GM19240 (cell line): Measurements from ENCODE around the gene CAMK2A.

ENCODE experiments used
- DNase-seq: peaks from one replicate; pipeline ENCODE4 v3.0.0; 2011; ENCODE audit warnings: low spot score; ENCODE audit not compliant: insufficient read length

Gene CAMK2A

DNA sequence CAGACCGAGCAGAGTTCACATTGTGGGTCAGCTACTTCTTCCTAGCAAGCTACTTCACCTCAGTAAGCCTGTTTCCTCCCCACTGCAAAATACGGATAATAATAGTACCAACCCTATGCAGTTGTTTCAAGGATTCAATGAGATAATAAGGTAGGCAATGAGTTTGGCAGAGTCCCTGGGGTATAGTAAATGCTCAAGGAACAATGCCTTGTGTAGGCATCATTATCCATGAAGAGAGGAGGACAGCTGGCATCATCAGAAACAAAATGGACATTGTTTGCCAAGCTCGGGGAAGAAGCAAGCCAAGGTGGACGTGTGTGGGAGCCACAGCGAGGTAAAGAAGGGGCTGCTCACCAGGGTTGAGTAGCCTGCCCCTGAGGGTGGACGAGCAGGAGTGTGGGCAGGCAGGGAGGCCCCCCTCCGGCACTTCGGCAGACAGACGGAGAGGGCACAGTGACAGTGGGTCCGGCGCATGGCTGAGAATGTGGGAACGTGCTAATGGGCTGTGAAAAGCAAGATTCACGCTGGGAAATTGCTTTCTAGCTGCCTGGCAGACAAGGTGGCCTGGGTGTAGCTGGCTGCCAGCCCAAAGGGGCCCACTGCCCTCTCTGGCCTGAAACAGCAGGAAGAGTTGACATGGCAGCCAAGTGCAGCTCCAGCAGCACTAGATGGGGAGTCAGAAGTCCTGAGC lies 10.1 kb downstream of the CAMK2A start:
- DNase-seq = no peak

DNA sequence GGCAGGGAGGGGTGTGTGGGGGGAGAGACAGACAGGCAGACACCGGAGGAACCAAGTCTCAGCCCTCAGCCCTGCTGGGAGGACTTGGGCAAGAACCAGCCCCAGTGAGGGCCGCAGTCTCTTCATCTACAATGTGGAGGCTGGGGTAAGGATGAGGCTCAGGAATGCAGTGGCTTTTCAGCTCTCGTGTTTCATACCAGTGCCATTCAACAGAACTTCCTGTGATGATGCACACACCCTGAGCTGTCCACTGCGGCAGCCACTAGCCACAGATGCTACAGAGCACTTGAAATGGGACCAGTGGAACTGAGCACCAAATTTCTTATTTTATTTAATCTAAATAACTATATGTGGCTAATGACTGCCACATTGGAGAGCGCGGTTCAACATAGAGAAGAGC lies 10.7 kb downstream of the CAMK2A start:
- no peak for DNase-seq

DNA sequence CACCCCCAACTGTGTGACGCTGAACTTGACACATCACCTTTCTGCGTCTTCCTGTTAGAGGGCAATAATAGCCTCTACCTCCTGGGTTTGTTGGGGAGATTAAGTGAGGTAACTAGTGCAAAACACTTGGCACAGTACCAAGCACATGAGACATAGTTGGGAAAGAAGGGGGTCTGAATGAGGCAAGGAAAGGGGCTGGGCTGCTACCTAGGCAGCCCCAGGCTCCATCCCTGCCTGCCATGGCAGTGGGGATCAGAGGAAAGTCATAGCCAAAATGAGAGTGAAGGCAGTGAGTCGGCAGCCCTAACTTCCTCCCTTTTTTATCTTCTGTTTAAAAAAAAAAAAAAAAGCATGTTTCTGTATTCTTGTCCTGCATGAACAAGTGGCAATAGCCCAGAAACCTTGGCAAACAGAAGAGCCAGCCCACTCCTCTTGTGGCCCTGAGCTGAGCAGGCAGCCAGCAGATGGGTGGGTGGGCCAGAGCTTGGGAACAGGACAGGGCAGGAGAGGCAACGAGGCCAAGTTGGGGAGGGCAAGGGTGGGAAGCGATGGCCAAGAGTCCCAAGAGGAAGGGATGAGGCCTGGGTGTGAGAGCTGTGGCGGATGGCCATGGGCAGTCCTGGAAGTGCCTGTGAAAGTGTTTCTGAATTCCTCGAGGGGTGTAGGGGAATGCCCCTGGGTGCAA lies 11.4 kb downstream of the CAMK2A start:
- DNase-seq = no peak

DNA sequence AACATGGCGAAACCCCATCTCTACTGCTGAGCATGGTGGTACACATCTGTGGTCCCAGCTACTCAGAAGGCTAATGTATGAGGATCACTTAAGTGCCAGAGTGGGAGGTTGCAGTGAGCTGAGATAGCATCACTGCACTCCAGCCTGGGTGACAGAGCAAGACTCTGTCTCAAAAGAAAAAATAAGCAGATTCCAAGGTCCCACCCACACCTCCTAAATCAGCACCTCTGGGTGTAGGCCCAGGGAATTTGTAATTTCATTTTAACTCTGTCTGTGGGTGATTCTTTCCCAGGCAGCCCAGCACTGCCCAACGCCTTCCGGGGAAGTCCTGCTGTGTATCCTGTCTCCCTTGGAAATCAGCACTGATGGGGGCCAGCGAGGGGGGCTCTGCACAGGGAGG lies 12.5 kb downstream of the CAMK2A start:
- no peak for DNase-seq

DNA sequence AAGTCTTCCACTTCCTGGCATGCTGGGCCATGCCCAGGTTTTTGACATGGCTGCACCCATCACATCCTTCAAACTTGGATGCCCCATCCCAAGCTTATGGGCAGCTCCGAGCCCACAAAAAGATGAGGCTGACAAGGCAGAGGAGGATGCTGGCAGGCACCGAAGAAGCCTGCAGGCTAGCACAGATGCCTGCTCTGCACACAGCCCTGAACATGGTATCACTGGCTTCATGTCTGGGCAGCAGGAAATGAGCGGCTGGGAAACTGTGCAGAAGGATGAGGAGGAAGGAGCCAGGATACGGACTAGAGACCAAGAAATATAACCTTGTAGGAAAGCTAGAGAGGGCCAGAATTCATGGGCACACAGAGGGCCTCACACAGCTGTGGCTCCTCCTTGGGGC lies 14.8 kb downstream of the CAMK2A start:
- no peak for DNase-seq

DNA sequence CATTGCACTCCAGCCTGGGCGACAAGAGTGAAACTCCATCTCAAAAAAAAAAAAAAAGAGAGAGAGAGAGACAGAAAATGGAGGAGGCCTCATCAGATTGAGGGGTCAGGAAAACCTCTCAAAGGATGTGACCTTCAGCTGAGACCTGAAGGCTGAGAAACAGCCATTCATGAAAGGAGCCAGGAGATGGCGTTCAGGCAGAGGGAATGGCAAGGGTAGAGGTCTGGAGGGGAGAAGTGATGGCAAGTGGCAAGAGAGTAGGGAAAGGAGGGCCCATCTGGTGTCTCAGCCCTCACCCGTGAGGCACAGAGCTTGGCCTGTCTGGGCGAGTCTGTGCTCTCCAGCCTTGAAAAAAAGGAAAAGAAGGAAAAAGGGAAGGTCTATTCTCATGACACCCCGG lies 17.0 kb downstream of the CAMK2A start:
- no peak for DNase-seq

DNA sequence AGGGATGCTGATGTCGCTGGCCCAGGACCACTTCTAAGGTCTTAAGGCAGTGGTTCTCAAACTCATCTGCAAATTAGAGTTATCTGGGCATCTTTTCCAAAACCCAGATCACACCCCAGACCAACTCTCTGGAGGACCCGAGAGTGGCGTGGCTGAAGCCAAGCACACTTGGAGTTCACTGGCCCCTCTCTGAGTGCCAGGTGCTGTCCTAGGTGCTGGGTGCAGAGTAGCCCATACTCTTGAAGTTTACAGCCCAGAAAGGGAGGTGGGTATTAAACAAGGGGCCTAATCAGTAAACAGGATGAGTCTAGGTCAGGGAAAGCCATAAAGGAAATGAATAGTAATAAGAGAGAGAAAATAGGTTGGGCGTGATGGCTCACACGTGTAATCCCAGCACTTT lies 17.6 kb downstream of the CAMK2A start:
- no peak for DNase-seq

DNA sequence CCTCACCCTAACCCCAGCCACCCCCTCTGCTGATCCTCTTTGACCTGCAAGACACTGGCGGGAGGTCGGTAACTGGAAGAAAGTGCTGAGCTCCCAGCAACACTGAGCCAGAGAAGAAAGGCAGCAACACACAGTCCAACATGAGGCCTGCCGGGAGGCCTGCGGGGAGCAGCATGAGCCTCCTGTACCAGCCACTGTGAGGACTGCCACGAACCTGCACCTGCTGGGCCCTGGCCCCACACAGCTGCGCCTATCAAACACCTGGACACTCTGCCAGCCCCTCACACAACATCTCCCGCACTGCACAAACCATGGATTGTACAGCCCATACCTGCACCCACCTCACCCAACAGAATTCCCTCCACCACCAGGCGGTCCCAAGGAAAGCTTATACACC lies 18.3 kb downstream of the CAMK2A start:
- no peak for DNase-seq

DNA sequence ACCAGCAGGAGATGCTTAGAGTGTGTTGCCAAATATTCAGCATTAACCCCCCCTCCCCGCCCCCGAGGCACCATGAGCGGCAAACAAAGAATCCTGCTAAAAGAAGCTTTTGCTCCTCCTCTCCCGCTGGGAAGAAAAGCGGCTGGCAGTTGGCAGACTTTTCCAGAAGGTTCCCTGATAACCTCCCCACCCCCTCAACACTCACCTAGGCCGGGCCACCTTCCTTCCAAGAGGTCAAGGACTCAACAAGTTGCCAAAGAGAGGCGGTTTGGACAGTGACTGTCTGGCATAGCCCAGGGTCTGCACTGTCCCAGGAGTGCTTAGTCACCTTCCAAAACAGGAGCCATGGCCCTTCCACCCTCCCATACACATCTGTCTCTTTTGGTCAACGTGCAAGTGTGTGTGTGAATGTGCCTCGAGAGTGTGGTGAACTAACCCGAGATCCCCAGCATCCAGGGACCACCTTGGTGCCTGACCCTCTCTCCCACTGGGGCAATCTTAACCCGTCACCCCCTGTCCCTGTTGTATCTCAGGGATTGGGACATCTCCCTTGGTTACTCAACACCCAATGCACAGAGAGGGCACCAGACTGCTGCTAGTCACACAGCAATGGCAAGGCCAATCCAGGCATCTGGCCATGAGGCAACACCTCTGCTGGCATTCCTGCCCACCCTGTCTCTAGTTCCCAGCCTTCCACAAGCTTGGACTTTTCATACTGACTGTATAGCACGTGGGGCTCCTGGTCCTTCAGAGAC lies 18.9 kb downstream of the CAMK2A start:
- no peak for DNase-seq

DNA sequence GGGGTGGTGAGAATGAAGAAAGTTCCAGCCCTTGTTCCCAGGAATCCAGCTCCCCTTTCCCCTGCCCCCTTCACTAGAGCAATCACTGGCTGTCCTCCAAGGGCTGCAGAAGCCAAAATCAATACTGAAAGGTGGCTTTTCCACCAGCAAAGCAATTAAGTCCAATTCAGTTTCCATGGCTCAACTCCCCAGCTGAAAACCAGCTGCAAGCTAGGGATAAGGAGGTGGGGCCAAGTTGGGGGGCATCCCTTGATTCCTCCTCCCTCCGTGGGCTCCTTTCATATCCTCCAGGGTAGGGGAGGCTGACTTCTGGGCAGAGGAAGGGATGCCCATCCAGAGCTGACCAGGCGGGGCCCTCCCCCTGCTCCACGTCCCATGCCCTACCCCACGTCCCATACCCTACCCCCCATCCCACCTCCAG lies 22.7 kb downstream of the CAMK2A start:
- DNase-seq = no peak

DNA sequence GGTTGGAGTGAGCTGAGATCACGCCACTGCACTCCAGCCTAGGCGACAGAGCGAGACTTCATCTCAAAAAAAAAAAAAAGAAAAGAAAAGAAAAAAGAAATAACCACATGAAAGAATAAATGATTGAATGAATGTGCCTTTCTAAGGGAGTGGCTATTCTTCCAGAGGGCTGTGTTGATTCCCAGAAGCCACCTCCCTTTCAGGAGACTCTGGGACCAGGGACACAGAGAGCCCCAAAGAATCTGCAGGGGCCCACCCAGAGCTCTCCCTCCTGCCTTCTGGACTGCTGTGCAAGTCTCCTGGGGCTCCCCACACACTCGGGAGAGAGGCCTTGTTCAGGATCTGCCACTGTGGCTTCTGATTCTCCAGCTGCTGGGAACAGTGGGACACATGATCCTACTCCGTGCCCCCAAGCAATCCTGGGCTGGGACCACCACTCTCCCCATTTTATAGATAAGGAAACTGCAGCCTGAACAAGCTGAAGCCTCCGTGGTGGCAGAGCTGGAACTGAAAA lies 23.6 kb downstream of the CAMK2A start:
- DNase-seq = no peak

DNA sequence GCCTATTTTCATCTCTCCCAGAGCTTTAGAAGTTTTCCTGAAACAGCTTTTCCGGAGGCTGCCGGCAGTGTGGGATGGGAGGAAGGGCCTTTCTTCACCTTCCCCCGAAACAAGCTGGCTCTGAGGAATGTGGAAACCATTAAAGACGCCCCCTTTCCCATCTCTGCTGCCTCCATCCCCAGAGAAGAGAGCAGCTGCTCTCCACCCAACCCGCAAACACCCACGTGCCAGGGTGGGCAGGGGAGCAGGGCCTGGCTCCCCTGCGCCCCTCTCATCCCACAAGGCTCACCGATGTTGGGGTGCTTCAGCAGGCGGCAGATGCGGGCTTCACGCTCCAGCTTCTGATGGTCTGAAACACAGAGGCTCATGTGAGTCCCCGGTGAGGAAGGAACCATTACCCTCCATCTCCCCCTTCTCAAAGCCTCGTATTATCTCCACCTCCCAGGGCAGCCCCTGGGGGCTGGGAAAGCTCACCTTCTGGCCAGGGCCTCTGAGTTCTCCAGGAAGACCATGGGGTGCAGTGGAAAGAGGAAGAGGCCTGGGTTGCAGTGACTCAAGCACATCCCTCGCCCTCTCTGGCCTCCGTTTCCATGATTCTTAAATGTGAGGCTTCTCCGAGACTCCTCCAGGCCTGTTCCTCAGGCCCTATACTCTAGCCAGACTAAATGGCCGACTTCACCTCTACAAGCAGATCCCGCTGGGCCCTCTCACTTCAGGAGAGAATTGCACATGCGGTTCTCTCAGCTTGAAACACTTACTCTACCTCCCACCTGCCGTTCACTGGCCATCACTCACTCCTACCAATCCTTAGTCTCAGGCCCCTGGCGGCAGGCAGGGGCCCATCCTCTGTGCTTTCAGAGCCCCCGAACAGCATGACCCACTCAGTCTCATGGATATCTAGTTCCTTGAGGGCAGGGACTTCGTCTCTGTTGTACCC lies 24.6 kb downstream of the CAMK2A start:
- no peak for DNase-seq

DNA sequence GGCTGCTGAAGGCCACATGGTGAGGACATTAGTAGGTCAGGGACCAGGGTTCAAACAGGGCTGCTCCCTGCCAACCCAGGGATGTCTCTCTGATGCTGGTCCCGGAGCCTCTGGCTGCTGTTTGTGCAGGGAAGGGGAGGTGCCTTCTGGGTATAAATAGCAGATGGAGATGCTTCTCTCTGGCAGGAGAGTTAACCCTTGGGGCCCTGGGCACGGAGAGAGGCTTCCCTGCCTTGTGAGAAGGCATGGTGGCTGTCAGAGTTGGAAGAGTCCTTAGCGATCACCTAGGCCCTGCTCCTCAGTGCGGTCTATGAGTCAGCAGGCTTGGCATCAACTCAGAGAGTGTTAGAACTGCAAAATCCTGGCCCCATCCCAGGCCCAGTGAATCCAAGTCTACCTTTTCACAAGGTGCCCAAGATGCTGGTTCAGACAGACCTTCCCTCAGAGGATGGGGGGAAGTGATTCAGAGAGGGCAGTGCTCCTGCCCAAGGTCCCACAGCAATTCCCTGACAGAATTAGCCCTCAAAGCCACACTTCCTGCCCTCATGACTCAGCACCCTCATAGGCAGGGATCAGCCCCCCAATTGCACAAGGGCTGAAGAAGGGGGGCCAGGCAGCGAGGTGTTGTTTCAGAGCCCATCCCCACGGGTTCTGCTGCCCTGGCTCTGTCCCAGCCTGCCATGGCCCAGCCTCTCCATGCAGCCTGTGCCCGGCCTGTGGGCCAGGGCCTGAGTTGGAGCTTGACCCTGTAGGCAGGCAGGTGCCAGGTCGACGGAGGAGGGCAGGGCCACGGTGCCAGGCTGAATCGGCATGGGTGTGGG lies 25.6 kb downstream of the CAMK2A start:
- no peak for DNase-seq

DNA sequence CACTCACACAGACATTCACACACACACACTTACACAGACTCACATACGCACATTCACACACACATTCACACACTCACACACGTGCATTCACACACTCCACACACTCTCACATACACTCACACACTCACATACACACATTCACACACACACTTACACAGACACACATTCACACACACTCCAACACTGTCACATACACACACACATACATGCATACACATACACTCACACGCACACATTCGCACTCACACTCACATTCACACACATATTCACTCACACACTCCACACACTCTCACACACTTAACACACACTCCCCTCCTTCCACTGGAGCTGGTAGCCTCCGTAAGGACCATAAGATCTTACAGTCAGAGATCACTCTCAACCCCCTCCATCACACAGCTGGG lies 26.2 kb downstream of the CAMK2A start:
- no peak for DNase-seq

DNA sequence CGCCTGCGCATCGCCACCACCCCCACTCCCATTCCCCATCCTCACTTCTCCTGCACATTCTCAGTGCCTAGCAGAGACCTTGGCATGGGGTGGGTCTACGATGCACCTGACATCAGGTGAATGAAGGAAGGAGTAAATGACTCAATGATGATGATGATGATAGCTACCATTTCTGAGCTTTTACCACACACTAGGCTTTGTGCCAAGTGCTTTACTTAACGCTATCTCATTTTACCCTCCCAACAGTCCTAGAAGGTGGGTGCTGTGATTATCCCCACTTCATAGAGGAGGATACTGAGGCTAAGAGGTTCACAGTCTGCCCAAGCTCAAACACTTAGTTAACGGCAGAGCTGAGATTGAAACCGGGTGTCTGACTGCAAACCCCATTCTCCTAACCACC lies 27.1 kb downstream of the CAMK2A start:
- DNase-seq = no peak

DNA sequence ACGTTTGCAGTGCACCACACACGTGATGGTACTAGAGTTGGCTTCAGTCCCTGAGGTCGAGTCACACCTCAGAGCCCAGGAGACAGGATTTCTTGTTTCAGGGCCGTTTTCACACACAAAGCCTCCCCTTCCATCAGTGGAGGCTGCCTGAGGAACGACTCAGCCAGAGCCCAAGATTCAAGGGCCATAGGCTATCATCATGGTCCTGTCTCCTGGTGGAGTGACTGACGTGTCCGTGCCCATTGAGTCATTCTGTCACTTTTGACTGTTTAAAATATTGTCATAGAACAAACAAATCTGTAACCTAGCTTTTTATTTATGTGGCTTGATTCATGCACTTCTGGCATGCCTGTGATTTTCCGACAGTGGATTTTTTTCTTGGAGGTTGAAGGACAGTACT lies 28.3 kb downstream of the CAMK2A start:
- DNase-seq = no peak

DNA sequence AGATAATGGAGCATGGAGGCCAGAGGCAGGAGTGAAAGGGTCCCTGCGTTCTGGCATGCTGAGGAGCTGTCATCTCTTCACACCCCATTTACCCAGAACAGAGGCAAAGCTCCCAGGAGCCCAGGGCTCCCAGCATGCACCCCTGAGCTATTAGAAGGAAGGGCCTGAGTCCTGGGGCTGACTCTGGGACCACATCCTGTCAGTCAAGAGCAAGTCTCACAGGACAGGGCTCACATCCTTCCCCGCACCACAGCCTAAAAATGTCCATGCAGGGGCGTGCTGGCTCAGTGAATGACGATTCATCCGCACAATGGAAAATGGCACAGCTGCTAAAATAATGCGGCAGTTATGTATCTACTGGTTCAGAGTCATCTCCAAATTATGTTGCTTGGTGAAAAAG lies 31.4 kb downstream of the CAMK2A start:
- no peak for DNase-seq

DNA sequence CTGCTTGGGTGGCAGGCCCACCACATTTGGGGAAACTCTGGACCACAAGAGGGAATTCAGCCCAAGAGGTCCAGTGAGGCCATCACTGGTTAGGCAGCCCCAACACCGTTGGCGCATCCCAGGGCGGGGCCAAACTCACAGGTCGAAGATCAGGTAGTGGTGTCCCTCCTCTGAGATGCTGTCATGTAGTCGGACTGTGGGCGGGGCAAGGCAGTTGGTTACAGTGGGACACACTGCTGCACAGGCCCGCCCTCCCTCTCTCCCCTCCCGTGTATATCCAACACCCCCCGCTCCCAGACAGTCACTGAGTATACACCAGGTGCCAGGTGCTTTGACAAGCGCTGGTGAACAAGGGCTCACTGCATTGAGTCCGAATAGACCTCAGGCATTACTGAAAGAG lies 32.1 kb downstream of the CAMK2A start:
- no peak for DNase-seq

DNA sequence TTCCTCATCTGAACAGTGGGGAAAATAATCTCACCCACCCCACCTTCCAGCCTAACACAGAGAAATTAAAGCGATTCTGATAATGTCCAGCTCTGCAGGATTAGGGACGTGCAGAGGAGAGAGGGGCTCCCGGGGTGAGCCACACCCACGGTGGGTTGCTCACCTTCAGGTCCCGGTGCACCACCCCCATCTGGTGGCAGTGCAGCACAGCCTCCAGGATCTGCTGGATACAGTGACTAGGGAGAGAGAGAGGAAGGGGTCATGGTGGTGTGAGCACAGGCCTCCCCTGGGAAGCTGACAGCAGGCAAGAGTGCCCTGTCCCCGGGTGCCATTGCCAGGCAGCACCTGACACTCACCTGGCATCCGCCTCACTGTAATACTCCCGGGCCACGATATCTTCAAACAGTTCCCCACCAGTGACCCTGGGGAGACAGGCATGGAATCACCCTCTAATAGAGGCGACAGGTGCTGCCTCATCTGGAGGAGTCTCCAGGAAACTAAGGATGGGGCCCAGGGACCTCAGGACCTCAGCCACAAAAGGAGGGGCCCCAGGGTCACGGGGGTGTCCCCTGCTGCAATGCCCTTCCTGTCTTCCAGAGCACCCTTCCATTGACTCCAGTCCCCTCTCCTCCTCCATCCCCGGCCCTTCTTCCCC lies 33.0 kb downstream of the CAMK2A start:
- DNase-seq = no peak
